Measurements from ENCODE around the gene POMGNT2. TPM values are rescaled to one million over a fixed set of nuclear protein-coding genes. Genes with fewer than 3 reads are reported as not detected.

Gene POMGNT2
- total and polyA plus RNA-seq, 2 donors (not counting 1 experiment from before 2014, with no cell fraction given): 7.9 to 12.7 TPM

- no peaks in the 10 kb centered on the region for H3K4me1 ChIP-seq (ENCODE audit: control insufficient read depth, extremely low read depth, insufficient read depth, low read length)
- H3K9ac ChIP-seq (ENCODE audit: insufficient read depth, low read length): no peak overlapping the region
- DNase-seq (ENCODE audit: low read depth in 2 of 2): no peak
- no peak for TF ChIP-seq EZH2 (IDR thresholded peaks at IDR 0.05; ENCODE audit: low read length, missing control alignments)
- TF ChIP-seq, protein P1, sequence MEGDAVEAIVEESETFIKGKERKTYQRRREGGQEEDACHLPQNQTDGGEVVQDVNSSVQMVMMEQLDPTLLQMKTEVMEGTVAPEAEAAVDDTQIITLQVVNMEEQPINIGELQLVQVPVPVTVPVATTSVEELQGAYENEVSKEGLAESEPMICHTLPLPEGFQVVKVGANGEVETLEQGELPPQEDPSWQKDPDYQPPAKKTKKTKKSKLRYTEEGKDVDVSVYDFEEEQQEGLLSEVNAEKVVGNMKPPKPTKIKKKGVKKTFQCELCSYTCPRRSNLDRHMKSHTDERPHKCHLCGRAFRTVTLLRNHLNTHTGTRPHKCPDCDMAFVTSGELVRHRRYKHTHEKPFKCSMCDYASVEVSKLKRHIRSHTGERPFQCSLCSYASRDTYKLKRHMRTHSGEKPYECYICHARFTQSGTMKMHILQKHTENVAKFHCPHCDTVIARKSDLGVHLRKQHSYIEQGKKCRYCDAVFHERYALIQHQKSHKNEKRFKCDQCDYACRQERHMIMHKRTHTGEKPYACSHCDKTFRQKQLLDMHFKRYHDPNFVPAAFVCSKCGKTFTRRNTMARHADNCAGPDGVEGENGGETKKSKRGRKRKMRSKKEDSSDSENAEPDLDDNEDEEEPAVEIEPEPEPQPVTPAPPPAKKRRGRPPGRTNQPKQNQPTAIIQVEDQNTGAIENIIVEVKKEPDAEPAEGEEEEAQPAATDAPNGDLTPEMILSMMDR (conservative IDR thresholded peaks at IDR 0.05 in 1 of 2, IDR thresholded peaks at IDR 0.05 in 1 of 2; ENCODE audit: low read depth in 1 of 2, low read length in 2 of 2): no peak
- no peak overlapping the region for H3K4me2 ChIP-seq (ENCODE audit: extremely low read depth, insufficient read depth, low read length)
- H3K27ac ChIP-seq (ENCODE audit: insufficient read depth, low read length): no peak overlapping the region
- no peaks in the 10 kb centered on the region for H3K36me3 ChIP-seq (ENCODE audit: control insufficient read depth, insufficient read depth, low read length)
- peaks cover 1% of the 10 kb centered on the region for H4K20me1 ChIP-seq (ENCODE audit: control insufficient read depth, extremely low read depth, insufficient read depth, low read length)
- H3K4me3 ChIP-seq (replicated peaks in 1 of 4; ENCODE audit: control extremely low read depth in 1 of 4, insufficient read depth in 1 of 4, low read depth in 3 of 4, low read length in 4 of 4): no peak overlapping the region
- H3K27me3 ChIP-seq (ENCODE audit: control insufficient read depth, insufficient read depth, low read length): no peaks in the 10 kb centered on the region
- no peaks in the 10 kb centered on the region for H3K79me2 ChIP-seq (ENCODE audit: control insufficient read depth, insufficient read depth, low read length)
- no peaks in the 10 kb centered on the region for H3K9me3 ChIP-seq (ENCODE audit: control insufficient read depth, insufficient read depth, low read depth, low read length)
- H2AFZ ChIP-seq (ENCODE audit: low read length): no peak overlapping the region
Measured at GRCh38 chr3:43098761-43099160, 7.1 kb downstream of the POMGNT2 start.

- Histone ChIP-seq H3K4me3 (replicated peaks in 1 of 4; ENCODE audit: control extremely low read depth in 1 of 4, insufficient read depth in 1 of 4, low read depth in 3 of 4, low read length in 4 of 4) (no peak overlapping the region), H3K36me3 (ENCODE audit: control insufficient read depth, insufficient read depth, low read length) (no peaks in the 10 kb centered on the region), H3K9me3 (ENCODE audit: control insufficient read depth, insufficient read depth, low read depth, low read length) (no peaks in the 10 kb centered on the region), H3K27ac (ENCODE audit: insufficient read depth, low read length) (no peak overlapping the region), H2AFZ (ENCODE audit: low read length) (no peak overlapping the region), H3K27me3 (ENCODE audit: control insufficient read depth, insufficient read depth, low read length) (no peaks in the 10 kb centered on the region), H3K79me2 (ENCODE audit: control insufficient read depth, insufficient read depth, low read length) (no peaks in the 10 kb centered on the region), H3K9ac (ENCODE audit: insufficient read depth, low read length) (no peak overlapping the region), H4K20me1 (ENCODE audit: control insufficient read depth, extremely low read depth, insufficient read depth, low read length) (peaks cover 1% of the 10 kb centered on the region), H3K4me2 (ENCODE audit: extremely low read depth, insufficient read depth, low read length) (no peak overlapping the region), H3K4me1 (ENCODE audit: control insufficient read depth, extremely low read depth, insufficient read depth, low read length) (no peaks in the 10 kb centered on the region)
- DNase-seq (ENCODE audit: low read depth in 2 of 2): no peak
- no peak for TF ChIP-seq EZH2 (IDR thresholded peaks at IDR 0.05; ENCODE audit: low read length, missing control alignments)
Measured at GRCh38 chr3:43097400-43098080, 8.3 kb downstream of the POMGNT2 start.

DNA sequence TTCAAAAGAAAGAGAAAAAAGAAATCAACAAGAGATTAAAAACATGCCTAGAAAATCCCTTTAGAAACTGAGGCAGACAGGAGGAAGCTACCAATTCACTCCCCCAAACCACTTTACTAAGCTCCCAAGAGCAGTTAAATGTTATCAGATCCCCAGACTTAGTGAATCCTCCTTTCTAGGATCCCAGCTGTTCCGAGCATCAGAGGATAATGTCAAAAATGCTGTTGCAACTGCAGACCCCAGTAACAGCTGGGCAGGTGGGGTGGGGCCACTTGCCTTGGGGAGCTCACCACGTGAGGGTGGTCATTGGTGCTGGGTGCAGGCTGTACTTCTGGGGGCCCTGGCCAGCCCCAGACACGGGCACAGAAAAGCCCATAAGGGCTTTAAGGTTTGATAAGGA lies 9.1 kb downstream of the POMGNT2 start:
- Histone ChIP-seq H4K20me1 (ENCODE audit: control insufficient read depth, extremely low read depth, insufficient read depth, low read length) (peaks cover 1% of the 10 kb centered on the region), H3K9me3 (ENCODE audit: control insufficient read depth, insufficient read depth, low read depth, low read length) (no peaks in the 10 kb centered on the region), H3K4me3 (replicated peaks in 1 of 4; ENCODE audit: control extremely low read depth in 1 of 4, insufficient read depth in 1 of 4, low read depth in 3 of 4, low read length in 4 of 4) (no peak overlapping the region), H3K4me1 (ENCODE audit: control insufficient read depth, extremely low read depth, insufficient read depth, low read length) (no peaks in the 10 kb centered on the region), H3K79me2 (ENCODE audit: control insufficient read depth, insufficient read depth, low read length) (no peaks in the 10 kb centered on the region), H3K4me2 (ENCODE audit: extremely low read depth, insufficient read depth, low read length) (no peak overlapping the region), H3K27me3 (ENCODE audit: control insufficient read depth, insufficient read depth, low read length) (no peaks in the 10 kb centered on the region), H3K9ac (ENCODE audit: insufficient read depth, low read length) (no peak overlapping the region), H2AFZ (ENCODE audit: low read length) (no peak overlapping the region), H3K36me3 (ENCODE audit: control insufficient read depth, insufficient read depth, low read length) (no peaks in the 10 kb centered on the region), H3K27ac (ENCODE audit: insufficient read depth, low read length) (no peak overlapping the region)
- TF ChIP-seq EZH2 (IDR thresholded peaks at IDR 0.05; ENCODE audit: low read length, missing control alignments): no peak
- DNase-seq (ENCODE audit: low read depth in 2 of 2): no peak

DNA sequence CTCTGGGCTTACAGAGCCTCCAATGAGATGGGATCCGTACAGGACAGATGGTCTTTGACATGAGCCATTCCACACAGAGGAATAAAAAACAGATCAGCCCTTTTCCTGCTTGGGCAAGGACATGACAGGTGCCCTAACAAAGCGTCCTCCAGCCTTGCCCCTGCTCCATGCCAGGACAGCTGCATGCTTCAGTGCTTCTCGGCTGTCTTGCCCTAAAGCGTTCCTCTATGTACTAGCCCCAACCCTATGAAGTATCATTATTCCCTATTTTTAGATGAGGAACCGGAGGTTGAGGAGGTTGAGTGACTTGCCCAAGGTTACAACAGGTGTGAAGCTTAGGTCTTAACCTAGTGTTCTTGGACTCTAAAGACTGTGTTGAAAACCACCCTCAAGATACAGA lies 10.5 kb downstream of the POMGNT2 start:
- no peak for TF ChIP-seq EZH2 (IDR thresholded peaks at IDR 0.05; ENCODE audit: low read length, missing control alignments)
- TF ChIP-seq, protein P1 (conservative IDR thresholded peaks at IDR 0.05 in 1 of 2, IDR thresholded peaks at IDR 0.05 in 1 of 2; ENCODE audit: low read depth in 1 of 2, low read length in 2 of 2): no peak
- H3K36me3 ChIP-seq (ENCODE audit: control insufficient read depth, insufficient read depth, low read length): no peaks in the 10 kb centered on the region
- no peaks in the 10 kb centered on the region for H3K79me2 ChIP-seq (ENCODE audit: control insufficient read depth, insufficient read depth, low read length)
- DNase-seq (ENCODE audit: low read depth in 2 of 2): no peak
- no peaks in the 10 kb centered on the region for H3K27me3 ChIP-seq (ENCODE audit: control insufficient read depth, insufficient read depth, low read length)
- H3K4me3 ChIP-seq (replicated peaks in 1 of 4; ENCODE audit: control extremely low read depth in 1 of 4, insufficient read depth in 1 of 4, low read depth in 3 of 4, low read length in 4 of 4): no peak overlapping the region
- H3K4me2 ChIP-seq (ENCODE audit: extremely low read depth, insufficient read depth, low read length): no peak overlapping the region
- H3K27ac ChIP-seq (ENCODE audit: insufficient read depth, low read length): no peak overlapping the region
- no peaks in the 10 kb centered on the region for H3K9me3 ChIP-seq (ENCODE audit: control insufficient read depth, insufficient read depth, low read depth, low read length)
- no peaks in the 10 kb centered on the region for H3K4me1 ChIP-seq (ENCODE audit: control insufficient read depth, extremely low read depth, insufficient read depth, low read length)
- no peak overlapping the region for H2AFZ ChIP-seq (ENCODE audit: low read length)
- H3K9ac ChIP-seq (ENCODE audit: insufficient read depth, low read length): no peak overlapping the region
- peaks cover 1% of the 10 kb centered on the region for H4K20me1 ChIP-seq (ENCODE audit: control insufficient read depth, extremely low read depth, insufficient read depth, low read length)

Data from fibroblast of lung (primary cell).